K562 (cell line): Measurements from ENCODE around the gene AGO1. TPM values are rescaled to one million over a fixed set of nuclear protein-coding genes. Genes with fewer than 3 reads are reported as not detected.

Source experiments
- CBFA2T2 ChIP-seq: fragments of 450-650 bp; conservative IDR thresholded peaks from 2 replicates; pipeline ENCODE4 v1.6.1; 2017; ENCODE audit warnings: mild to moderate bottlenecking
- CBX8 ChIP-seq: fragments of 200-600 bp; sonication (generic); IDR thresholded peaks from 2 replicates; pipeline ENCODE4 v1.6.1; 2012; ENCODE audit warnings: borderline replicate concordance, mixed run types, low read depth, mild to moderate bottlenecking, moderate library complexity, mixed read lengths, low read length, control low read depth, inconsistent platforms; ENCODE audit not compliant: poor library complexity, severe bottlenecking; ENCODE audit errors: extremely low read depth
- CCAR2 ChIP-seq: fragments of 200-400 bp; formaldehyde crosslinking; IDR thresholded peaks from 2 replicates; pipeline ENCODE4 v1.6.1; 2017; ENCODE audit warnings: mild to moderate bottlenecking, low read depth, low read length
- FUS ChIP-seq: fragments of 200-400 bp; formaldehyde crosslinking; optimal IDR thresholded peaks from 2 replicates; pipeline ENCODE3; 2017; ENCODE audit warnings: low read depth, low read length
- IFI16 ChIP-seq: fragments of 250-450 bp; sonication (Bioruptor Pico); IDR thresholded peaks from 2 replicates; pipeline ENCODE4 v2.1.2; 2022; ENCODE audit warnings: mild to moderate bottlenecking, inconsistent platforms
- L3MBTL2 ChIP-seq: fragments of 450-650 bp; IDR thresholded peaks from 2 replicates; pipeline ENCODE4 v1.6.1; 2016; ENCODE audit warnings: mild to moderate bottlenecking, moderate library complexity
- NR2C1 ChIP-seq, 2 experiments: fragments of 450-650 bp; IDR thresholded peaks; 2 replicates each; pipeline ENCODE4 v1.6.1; 2017; ENCODE audit warnings: mild to moderate bottlenecking in 2 of 2, antibody characterized with exemption in 1 of 2, inconsistent platforms in 1 of 2, missing compliant biosample characterization in 1 of 2, missing genetic modification characterization in 1 of 2
- POLR3G ChIP-seq: IDR thresholded peaks from 2 replicates; pipeline ENCODE4 v1.6.1; 2011; ENCODE audit not compliant: insufficient read length, insufficient replicate concordance; ENCODE audit errors: extremely low read depth
- PTBP1 ChIP-seq: fragments of 200-400 bp; formaldehyde crosslinking; IDR thresholded peaks from 2 replicates; pipeline ENCODE4 v1.6.1; 2017; ENCODE audit warnings: low read depth, low read length
- RAD51 ChIP-seq: fragments of 450-650 bp; IDR thresholded peaks from 2 replicates; pipeline ENCODE4 v1.7.1; 2016; ENCODE audit warnings: low read depth, mild to moderate bottlenecking, borderline replicate concordance
- RBFOX2 ChIP-seq: fragments of 200-400 bp; formaldehyde crosslinking; IDR thresholded peaks from 2 replicates; pipeline ENCODE4 v1.6.1; 2017; ENCODE audit warnings: low read depth, mild to moderate bottlenecking, low read length, moderate library complexity
- SAFB2 ChIP-seq: fragments of 200-400 bp; formaldehyde crosslinking; IDR thresholded peaks from 2 replicates; pipeline ENCODE4 v1.6.1; 2018; ENCODE audit warnings: borderline replicate concordance, low read length, low read depth, moderate library complexity; ENCODE audit not compliant: severe bottlenecking
- STAT5B ChIP-seq: fragments of 250-450 bp; sonication (Bioruptor Pico); IDR thresholded peaks from 2 replicates; pipeline ENCODE4 v1.8.0; 2021; ENCODE audit warnings: mild to moderate bottlenecking, inconsistent platforms
- TCFL5 ChIP-seq: fragments of 250-450 bp; sonication (Bioruptor Pico); conservative IDR thresholded peaks from 2 replicates; pipeline ENCODE4 v1.6.1; 2021; ENCODE audit warnings: mild to moderate bottlenecking, moderate library complexity, matching md5 sums
- THRAP3 ChIP-seq: fragments of 450-650 bp; IDR thresholded peaks from 2 replicates; pipeline ENCODE4 v1.6.1; 2016; ENCODE audit warnings: mild to moderate bottlenecking, inconsistent platforms, borderline replicate concordance
- ZFP1 ChIP-seq: fragments of 450-650 bp; formaldehyde crosslinking; IDR thresholded peaks from 2 replicates; pipeline ENCODE4 v1.4.0; 2020; ENCODE audit warnings: mild to moderate bottlenecking, mixed read lengths
- ZFP30 ChIP-seq: fragments of 250-450 bp; sonication (Bioruptor Pico); IDR thresholded peaks from 2 replicates; pipeline ENCODE4 v1.8.0; 2022; ENCODE audit warnings: moderate library complexity, mild to moderate bottlenecking, inconsistent platforms, borderline replicate concordance
- ZNF274 ChIP-seq: IDR thresholded peaks from 2 replicates; pipeline ENCODE4 v1.6.1; 2011; ENCODE audit warnings: low read depth, mild to moderate bottlenecking, low read length, moderate library complexity, borderline replicate concordance
- ZNF699 ChIP-seq: fragments of 250-450 bp; sonication (Bioruptor Pico); IDR thresholded peaks from 2 replicates; pipeline ENCODE4 v1.8.0; 2021; ENCODE audit warnings: mild to moderate bottlenecking, moderate library complexity; ENCODE audit not compliant: insufficient replicate concordance
- ZZZ3 ChIP-seq: fragments of 450-650 bp; IDR thresholded peaks from 2 replicates; pipeline ENCODE4 v1.6.1; 2016; ENCODE audit warnings: antibody characterized with exemption, mild to moderate bottlenecking, moderate library complexity
- polyA plus RNA-seq, 8 experiments: library from polyadenylated mRNA; depleted of rRNA in 4 of 8; stranded (reverse) in 5 of 8; unstranded in 3 of 8; fragments of >200 nt; fragmentation: Nextera tagmentation in 2 of 8; fragmentation: Illumina TruSeq in 1 of 8; extraction: Ambion mirVana in 2 of 8; extraction: Trizol in 1 of 8; gene quantifications; 2 replicates each; pipeline versions ENCODE4 v1.2.1 to v1.2.3, GENCODE V29; 2011 to 2014; ENCODE audit warnings: inconsistent platforms in 1 of 8, missing spikeins in 1 of 8
- total RNA-seq, 7 experiments: library from RNA; depleted of rRNA in 6 of 7; stranded (reverse); fragments of >200 nt in 6 of 7; fragmentation: Illumina TruSeq in 2 of 7; extraction: Trizol in 2 of 7; gene quantifications; 2 replicates each; pipeline versions ENCODE4 v1.2.1 to v1.2.3, GENCODE V29; 2011 to 2021; ENCODE audit warnings: low replicate concordance in 1 of 7
- TF ChIP-seq, protein P1 (sequence below): fragments of 450-650 bp; formaldehyde crosslinking; IDR thresholded peaks from 2 replicates; pipeline ENCODE4 v1.4.0; 2020; ENCODE audit warnings: mild to moderate bottlenecking, moderate library complexity
- TF ChIP-seq, protein P2 (sequence below): fragments of 250-450 bp; sonication (Bioruptor Pico); IDR thresholded peaks from 2 replicates; pipeline ENCODE4 v1.5.0; 2021; ENCODE audit warnings: mild to moderate bottlenecking, moderate library complexity
- TF ChIP-seq, protein P3 (sequence below): fragments of 450-650 bp; IDR thresholded peaks from 2 replicates; pipeline ENCODE4 v1.6.1; 2016

The AGO1 gene
- total and polyA plus RNA-seq, 9 of the 15 experiments (the other 6 are each of a cell fraction or from before 2014, with no cell fraction given): 7.3 to 64.2 (median 26.0) TPM

DNA sequence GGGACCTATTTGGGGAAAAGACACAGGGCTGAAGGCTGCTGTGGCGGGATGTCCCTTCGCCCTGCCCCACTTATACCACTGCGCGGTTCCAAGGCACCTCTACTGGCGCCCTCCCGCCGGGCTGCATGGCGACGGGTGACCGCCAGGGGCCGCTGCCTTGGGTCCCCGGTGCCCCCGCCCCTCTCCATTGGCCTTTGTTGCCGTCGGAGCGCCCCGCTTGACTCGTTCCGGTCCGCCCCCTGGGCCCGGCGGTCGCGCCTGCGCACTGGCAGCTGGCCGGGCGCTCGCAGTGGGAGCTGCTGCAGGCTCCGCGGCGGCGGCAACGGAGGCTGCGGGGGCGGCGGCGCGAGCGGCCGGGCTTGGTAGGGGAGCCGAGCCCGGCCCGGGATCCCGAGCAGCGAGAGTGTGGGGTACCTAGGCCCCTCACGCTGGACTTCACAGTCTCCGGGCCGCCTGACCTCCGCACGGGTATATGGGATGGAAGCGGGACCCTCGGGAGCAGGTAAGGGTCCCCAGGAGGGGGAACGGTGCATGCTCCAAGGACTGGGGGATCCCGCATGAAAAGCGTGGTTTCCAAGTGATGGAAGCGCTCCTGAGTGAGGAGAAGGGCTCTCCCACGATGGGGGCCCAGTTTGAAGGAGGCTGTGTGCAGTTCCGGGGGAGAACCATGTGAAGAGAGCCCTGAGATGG lies at the start of gene AGO1 (continued):
- TF ChIP-seq ZNF699 (CRISPR knock-in tag) (no peak), CBFA2T2 (0 out of 2 replicates have a peak, but pooled peaks have one; percentile 3), ZFP30 (CRISPR knock-in tag) (no peak), ZZZ3 (no peak), ZFP1 (CRISPR knock-in tag) (no peak), NR2C1 (IDR thresholded peaks at IDR 0.05) (no peak), NR2C1 (tag; IDR thresholded peaks at IDR 0.05) (no peak), SAFB2 (no peak), ZNF274 (no peak), L3MBTL2 (peak; percentile 19; the same call in 1 of the 2 replicates), IFI16 (no peak), PTBP1 (no peak), FUS (peak; percentile 96), TCFL5 (no peak), RAD51 (no peak), CBX8 (no peak), POLR3G (no peak), CCAR2 (no peak), THRAP3 (no peak), STAT5B (CRISPR knock-in tag) (no peak), RBFOX2 (peak; percentile 74)
- TF ChIP-seq, protein P1, sequence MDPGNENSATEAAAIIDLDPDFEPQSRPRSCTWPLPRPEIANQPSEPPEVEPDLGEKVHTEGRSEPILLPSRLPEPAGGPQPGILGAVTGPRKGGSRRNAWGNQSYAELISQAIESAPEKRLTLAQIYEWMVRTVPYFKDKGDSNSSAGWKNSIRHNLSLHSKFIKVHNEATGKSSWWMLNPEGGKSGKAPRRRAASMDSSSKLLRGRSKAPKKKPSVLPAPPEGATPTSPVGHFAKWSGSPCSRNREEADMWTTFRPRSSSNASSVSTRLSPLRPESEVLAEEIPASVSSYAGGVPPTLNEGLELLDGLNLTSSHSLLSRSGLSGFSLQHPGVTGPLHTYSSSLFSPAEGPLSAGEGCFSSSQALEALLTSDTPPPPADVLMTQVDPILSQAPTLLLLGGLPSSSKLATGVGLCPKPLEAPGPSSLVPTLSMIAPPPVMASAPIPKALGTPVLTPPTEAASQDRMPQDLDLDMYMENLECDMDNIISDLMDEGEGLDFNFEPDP (CRISPR knock-in tag): no peak
- TF ChIP-seq, protein P2, sequence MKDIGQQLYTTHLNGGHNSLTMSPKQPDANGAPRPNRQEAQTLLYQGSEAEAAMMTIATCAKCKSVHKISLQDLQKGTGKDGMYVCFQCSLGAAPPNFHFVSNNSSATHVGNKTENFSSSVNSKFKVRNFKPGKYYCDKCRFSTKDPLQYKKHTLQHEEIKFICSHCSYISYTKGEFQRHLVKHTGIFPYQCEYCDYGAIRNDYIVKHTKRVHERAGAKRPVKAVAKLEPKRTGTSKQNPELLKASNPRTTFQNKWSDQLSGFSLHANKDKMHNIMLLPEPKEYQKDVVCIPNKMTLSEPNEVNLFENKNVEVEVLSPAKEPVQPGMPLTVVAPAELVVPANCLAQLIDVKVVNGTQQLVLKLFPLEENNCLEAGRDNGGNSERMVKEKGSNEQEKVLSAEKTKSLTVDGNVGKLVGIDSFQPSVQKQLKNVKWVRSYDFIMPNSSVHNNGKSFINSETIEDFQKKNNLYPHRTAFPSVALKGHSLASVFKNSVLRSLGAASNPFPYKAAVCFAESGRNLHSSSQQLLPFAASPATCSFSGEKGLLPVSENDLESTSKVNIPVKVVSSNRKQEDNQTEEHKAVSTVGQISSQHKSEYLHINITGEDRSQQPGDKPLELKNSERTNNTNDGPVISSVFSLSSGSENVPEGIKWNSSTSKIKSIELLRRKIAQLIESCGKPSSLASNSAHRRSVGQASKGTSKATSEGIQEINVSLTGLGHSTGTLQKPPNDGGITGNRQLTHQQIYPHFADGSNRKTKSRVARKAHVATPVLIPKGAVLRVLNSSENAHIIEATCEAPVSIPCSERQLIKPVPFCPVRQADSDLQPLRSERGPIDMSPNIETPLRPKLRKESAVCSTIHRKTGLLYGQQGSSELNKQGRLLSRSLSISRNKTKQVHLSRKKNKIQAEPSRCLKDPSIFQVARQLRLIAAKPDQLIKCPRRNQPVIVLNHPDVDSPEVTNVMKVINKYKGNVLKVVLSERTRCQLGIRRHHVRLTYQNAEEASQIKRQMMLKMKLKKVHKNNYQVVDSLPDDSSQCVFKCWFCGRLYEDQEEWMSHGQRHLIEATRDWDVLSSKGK (CRISPR knock-in tag): no peak
- TF ChIP-seq, protein P3, sequence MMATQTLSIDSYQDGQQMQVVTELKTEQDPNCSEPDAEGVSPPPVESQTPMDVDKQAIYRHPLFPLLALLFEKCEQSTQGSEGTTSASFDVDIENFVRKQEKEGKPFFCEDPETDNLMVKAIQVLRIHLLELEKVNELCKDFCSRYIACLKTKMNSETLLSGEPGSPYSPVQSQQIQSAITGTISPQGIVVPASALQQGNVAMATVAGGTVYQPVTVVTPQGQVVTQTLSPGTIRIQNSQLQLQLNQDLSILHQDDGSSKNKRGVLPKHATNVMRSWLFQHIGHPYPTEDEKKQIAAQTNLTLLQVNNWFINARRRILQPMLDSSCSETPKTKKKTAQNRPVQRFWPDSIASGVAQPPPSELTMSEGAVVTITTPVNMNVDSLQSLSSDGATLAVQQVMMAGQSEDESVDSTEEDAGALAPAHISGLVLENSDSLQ: no peak
